Panc1 (cell line): ENCODE measurements around the gene GFI1B. TPM values are rescaled to one million over a fixed set of nuclear protein-coding genes. Genes with fewer than 3 reads are reported as not detected.
"Not testable (repeated sequence)": the region's sequence is repeated elsewhere in the genome, so short reads cannot be mapped to it uniquely, and the experiment has no call there.

Experiments
- ATAC-seq: fragments of 200-7000 bp; cut with Tn5 transposase; 2 replicates; pipeline ENCODE4 v1.9.1; 2020; ENCODE audit warnings: mild to moderate bottlenecking, moderate library complexity
- BruUV-seq: library from RNA; stranded (reverse); fragments of 400-500 nt; replicated peaks from 2 replicates; lab custom pipeline; 2021; lab: Mats Ljungman, UMichigan
- CTCF ChIA-PET: fragments of 300-600 bp; sonication (Branson Sonifier 250); formaldehyde crosslinking; loops from one replicate; lab custom pipeline; 2022; ENCODE audit warnings: antibody characterized with exemption; lab: Charles Lee
- POLR2A ChIA-PET: fragments of 300-600 bp; sonication (Branson Sonifier 250); formaldehyde crosslinking; loops from one replicate; lab custom pipeline; 2022; ENCODE audit warnings: antibody characterized with exemption; lab: Charles Lee
- DNase-seq: peaks from one replicate; pipeline ENCODE4 v3.0.0-alpha.2; 2010; ENCODE audit warnings: low read depth, low spot score
- H3K27ac ChIP-seq: 2 replicates; pipeline ENCODE4 v1.5.1; 2011; ENCODE audit warnings: mild to moderate bottlenecking, low read length, inconsistent platforms
- H3K27me3 ChIP-seq: fragments of 200-500 bp; sonication (Bioruptor generic); 2 replicates; pipeline ENCODE4 v1.6.0; 2014; ENCODE audit warnings: low read length, inconsistent platforms; ENCODE audit not compliant: control insufficient read depth, insufficient read depth
- H3K36me3 ChIP-seq: fragments of 200-500 bp; sonication (Bioruptor generic); 2 replicates; pipeline ENCODE4 v1.5.1; 2014; ENCODE audit warnings: inconsistent platforms, mild to moderate bottlenecking, low read length, moderate library complexity; ENCODE audit not compliant: control insufficient read depth, insufficient read depth
- H3K4me1 ChIP-seq: 2 replicates; pipeline ENCODE4 v1.5.1; 2011; ENCODE audit warnings: inconsistent platforms, mild to moderate bottlenecking, low read length, moderate library complexity; ENCODE audit not compliant: control insufficient read depth, insufficient read depth
- H3K4me3 ChIP-seq, 2 experiments: 2 replicates each; pipeline ENCODE4 v1.5.1; 2011 to 2012; ENCODE audit warnings: low read depth in 2 of 2, low read length in 2 of 2, mild to moderate bottlenecking in 2 of 2, inconsistent platforms in 1 of 2, moderate library complexity in 1 of 2
- H3K9me3 ChIP-seq: fragments of 200-500 bp; sonication (Bioruptor generic); 2 replicates; pipeline ENCODE4 v1.5.1; 2014; ENCODE audit warnings: low read depth, mild to moderate bottlenecking, inconsistent platforms, low read length, moderate library complexity; ENCODE audit not compliant: control insufficient read depth, insufficient read depth
- CTCF ChIP-seq: fragments of 450-650 bp; IDR thresholded peaks from 2 replicates; pipeline ENCODE4 v1.5.1; 2017; ENCODE audit warnings: mild to moderate bottlenecking
- in situ Hi-C: cut with HindIII; loops from 2 replicates; pipeline ENCODE4 v1.10.0; 2016; ENCODE audit warnings: low sequenced_read_pairs, low pct_unique_long_range_greater_than_20kb
- intact Hi-C: fragments of 100-400 bp; cut with micrococcal nuclease; formaldehyde crosslinking; loops from one replicate; pipeline ENCODE4 v1.10.0; 2022; ENCODE audit not compliant: unreplicated experiment
- microRNA-seq: library from miRNA; unstranded; fragments of <30 nt; microRNA quantifications from one replicate; pipeline ENCODE4 v1.1.0, GENCODE V29; 2020; ENCODE audit not compliant: unreplicated experiment
- total RNA-seq: library from RNA; stranded (reverse); gene quantifications from one replicate; pipeline ENCODE4 v1.2.1, GENCODE V29; 2021; ENCODE audit not compliant: unreplicated experiment

GFI1B gene
- total RNA-seq, 1 experiment from 2014 or later = 0.08 TPM

- DNase-seq, H3K9me3 ChIP-seq, BruUV-seq, H3K4me3 ChIP-seq, in situ Hi-C loops, ATAC-seq, H3K4me1 ChIP-seq, H3K27me3 ChIP-seq, H3K27ac ChIP-seq, H3K36me3 ChIP-seq, POLR2A ChIA-PET: not testable (repeated sequence)
- CTCF ChIA-PET = interaction anchor here (0.6 to 1.0 kb wide), 2 partner anchors 69 to 107 kb away, joined by 3 to 5 read pairs; no protein-coding TSS in a partner anchor
- TF ChIP-seq CTCF = peak; percentile 80
- intact Hi-C loops = loop anchor here (10.0 kb wide), 1 partner anchor 104 kb away; no protein-coding TSS in a partner anchor
These were observed 62.5 kb downstream of the GFI1B start for GRCh38 chr9:133040892-133041479.

Small RNAs within 50 kb of the gene (microRNA-seq; reads per million reads assigned to microRNA genes)
- not detected for gene MIR548AW

Other genes with a start within 250 kb of the GFI1B start
- 0.39 TPM for gene AK8, start 100.4 kb upstream of the GFI1B start, total RNA-seq
- gene SPACA9, start 99.8 kb upstream of the GFI1B start, total RNA-seq = 3.0 TPM
- 27.4 TPM for gene TSC1, start 34.1 kb upstream of the GFI1B start, total RNA-seq
- 47.7 TPM for gene GTF3C5, start 52.3 kb downstream of the GFI1B start, total RNA-seq
- 4.3 TPM for gene CEL, start 83.3 kb downstream of the GFI1B start, total RNA-seq
- 25.8 TPM for gene RALGDS, start 142.5 kb downstream of the GFI1B start, total RNA-seq
- 1.8 TPM for gene GBGT1, start 185.2 kb downstream of the GFI1B start, total RNA-seq
- gene OBP2B, start 230.6 kb downstream of the GFI1B start, total RNA-seq = not detected